HG03575 (cell line): ENCODE data around the gene MORN2.
"Not testable (repeated sequence)": the region's sequence is repeated elsewhere in the genome, so short reads cannot be mapped to it uniquely, and the experiment has no call there.

Experiments
- ATAC-seq: cut with Tn5 transposase; IDR thresholded peaks from one replicate; pipeline ENCODE4 v1.9.1; 2021; ENCODE audit not compliant: unreplicated experiment, insufficient number of reproducible peaks, low FRiP score; ENCODE audit errors: extremely low read depth

MORN2 gene

DNA sequence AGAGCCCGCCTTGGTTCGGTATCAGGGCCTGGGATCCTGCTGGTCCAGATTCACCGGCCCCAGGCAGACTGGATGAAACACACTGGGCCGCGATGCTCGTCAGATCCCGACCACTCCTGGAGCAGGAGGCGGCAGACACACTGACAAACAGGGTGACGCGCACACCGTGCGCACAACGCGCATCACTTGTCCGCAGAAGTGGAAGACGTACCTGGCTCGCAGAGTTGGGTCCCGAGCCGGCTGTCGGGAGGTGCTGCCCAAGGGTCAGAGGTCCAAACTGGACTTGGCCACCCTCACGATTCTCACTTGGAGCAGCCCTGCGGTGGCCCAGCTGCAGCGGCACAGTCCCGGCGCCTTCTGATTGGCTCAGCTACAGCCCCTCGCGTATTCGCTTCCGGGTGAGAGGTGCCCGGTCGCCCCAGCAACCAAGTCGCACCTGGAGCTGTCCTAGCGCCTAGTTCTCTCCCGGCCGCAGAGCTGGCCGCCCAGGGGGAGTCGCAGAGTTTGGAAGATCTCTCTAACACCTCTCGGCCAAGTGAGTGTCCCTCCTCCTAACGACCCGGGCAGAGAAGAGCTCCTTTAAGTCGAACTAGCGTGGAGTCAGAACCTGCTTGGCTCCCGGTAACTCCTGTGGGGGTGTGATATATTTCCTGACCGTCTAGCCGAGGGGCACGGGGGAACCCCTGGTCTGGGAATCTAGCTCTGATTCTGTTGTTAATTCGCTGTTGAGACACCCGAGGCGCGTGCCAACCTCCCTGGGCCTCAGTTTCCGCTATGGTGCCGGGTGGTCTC lies at the start of gene MORN2, which contains the start of gene DHX57:
Gene MORN2 (plus strand): TSS at position 401 of the 792 bp plus-strand sequence.
Gene DHX57 (minus strand): TSS at position 359 of the 792 bp plus-strand sequence. CDS start 7,529 bp downstream, outside the sequence.
- ATAC-seq, result peak; percentile 94

DNA sequence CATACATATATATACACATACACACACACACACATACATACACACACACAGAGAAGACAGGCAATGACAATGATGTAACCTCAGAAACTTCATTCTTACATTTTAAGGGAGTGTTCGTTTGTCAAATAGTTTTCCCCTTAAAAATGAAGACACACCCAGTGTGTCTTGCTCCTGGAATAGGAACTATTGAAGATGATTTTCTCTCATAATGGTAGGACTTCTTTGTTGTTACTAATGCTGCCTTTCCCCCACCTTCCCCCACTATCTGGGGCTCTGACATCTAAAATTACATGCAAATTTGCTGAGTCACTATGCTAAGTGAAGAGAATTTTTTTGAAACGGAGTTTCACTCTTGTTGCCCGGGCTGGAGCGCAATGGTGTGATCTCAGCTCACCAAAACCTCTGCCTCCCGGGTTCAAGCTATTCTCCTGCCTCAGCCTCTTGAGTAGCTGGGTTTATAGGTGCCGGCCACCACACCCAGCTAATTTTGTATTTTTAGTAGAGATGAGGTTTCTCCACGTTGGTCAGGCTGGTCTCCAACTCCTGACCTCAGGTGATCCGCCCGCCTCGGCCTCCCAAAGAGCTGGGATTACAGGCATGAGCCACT lies 48.1 kb upstream of the MORN2 start:
- not testable (repeated sequence) for ATAC-seq

- ATAC-seq, result no peak
These were observed 47.3 kb upstream of the MORN2 start for GRCh38 chr2:38828460-38828859.

DNA sequence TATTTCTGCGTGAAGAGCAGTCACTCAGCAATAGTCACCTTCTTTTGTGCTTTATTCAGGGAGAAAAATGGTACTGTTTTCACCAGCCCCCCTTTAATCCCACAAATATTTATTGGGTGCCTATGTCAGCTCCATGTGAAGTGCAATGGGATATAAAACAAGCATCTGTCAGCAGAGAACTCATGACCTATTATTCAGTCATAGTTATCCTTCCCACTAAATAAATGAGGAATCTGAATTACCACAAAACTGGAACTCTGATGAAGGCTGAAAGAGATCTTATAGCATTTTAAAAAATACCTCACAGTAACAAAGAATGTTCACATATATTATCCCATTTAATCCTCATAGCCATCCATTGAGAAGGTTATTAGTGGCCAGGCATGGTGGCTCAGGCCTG lies 45.8 kb upstream of the MORN2 start:
- ATAC-seq, result no peak

DNA sequence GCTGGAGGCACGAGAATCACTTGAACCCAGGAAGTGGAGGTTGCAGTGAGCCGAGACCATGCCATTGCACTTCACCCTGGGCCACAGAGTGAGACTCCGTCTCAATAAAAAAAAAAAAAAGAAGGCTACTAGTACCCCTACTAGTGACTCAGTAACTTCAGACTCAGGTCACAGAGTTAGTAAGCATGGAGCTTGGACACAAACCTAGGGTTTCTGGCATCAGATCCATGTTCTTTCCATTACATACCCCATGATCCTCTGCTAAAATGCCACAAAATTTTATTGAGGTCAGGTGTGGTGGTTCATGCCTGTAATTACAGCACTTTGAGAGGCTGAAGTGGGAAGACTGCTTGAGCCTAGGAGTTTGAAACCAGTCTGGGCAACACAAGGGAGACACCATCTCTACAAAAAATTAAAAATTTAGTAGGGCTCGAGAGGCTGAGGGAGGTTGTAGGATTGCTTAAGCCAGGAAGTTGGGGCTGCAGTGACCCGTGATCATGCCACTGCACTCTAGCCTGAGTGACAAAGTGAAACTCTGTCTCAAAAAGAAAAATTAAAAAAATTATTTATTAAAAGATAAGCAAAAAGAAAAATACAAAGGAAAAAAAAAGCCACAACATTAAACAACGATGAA lies 45.1 kb upstream of the MORN2 start:
- ATAC-seq, result no peak

DNA sequence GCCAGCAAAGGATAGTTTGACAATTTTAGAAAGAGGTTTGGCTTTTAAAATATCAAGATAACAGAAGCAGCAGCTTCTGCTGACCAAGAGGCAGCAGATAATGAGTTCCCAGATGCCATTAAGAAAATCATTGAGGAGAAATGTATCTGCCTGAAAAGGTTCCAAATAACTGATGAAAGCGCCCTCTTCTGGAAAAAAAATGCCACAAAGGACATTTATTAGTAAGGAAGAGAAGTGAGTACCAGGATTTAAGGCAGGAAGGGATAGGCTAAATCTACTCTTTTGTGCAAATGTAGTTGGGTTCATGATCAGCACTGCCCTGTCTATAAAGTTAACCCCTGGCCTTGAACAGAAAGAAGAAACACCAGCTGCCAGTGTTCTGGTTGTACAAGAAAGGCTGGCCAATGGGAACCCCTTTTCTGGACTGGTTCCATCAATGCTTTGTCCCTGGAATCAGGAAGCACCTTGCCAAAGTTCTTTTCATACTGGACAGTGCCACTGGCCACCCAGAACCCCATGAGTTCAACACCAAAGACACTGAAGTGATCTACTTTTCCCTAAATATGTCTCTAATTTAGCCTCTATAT lies 40.7 kb upstream of the MORN2 start:
- no peak for ATAC-seq

GRCh38 chr2:38835990-38836389 lies 39.8 kb upstream of the MORN2 start:
- peak; percentile 86 for ATAC-seq

DNA sequence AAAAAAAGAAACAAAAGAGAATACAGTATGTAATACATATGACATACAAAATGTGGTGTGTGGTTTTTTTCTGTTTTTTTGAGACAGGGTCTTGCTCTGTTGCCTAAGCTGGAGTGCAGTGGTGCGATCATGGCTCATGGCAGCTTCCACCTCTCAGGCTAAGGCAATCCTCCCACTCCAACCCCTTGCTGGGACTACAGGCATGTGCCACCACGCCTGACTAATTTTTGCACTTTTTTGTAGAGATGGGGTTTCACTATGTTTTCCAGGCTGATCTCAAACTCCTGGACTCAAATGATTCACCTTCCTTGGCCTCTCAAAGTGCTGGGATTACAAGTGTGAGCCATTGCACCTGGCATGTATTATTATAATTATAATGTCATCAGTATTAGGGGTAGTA lies 39.0 kb upstream of the MORN2 start:
- ATAC-seq, result no peak

- peak; percentile 95 for ATAC-seq
These were observed 25.7 kb upstream of the MORN2 start for GRCh38 chr2:38850045-38850444.

GRCh38 chr2:38856165-38856564 lies 19.6 kb upstream of the MORN2 start:
- no peak for ATAC-seq

- no peak for ATAC-seq
These were observed 13.3 kb upstream of the MORN2 start for GRCh38 chr2:38862476-38862875.

DNA sequence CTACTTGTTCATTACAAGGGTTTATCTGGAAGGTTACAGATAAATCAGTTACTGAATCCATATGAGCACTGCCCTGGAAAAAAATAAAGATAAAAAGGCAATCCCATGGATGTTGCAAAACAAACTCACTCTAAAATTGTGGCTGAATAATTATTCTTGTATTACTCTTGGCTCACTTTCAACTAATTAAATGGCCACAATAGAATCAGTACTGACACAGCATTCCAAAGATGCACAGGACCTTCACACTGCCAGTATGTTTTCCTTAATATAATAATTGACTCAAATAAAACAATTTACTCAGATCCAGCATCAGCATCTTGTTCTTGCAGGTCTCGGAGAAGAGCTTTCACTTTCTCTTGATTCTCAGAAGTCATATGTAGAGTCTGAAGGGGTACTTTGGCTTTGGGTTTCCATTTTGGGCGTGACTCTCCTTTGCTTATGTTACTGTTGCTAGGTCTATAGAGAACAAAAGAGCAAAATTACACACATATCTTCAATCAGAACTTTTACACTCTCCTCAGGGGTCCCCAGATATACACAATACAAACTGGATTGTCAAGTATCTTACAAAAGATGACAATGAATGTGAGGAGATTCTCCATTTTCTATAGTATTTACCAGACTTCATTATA lies 12.6 kb upstream of the MORN2 start:
- ATAC-seq, result no peak

- no peak for ATAC-seq
These were observed 8.9 kb upstream of the MORN2 start for GRCh38 chr2:38866773-38867443.

- no peak for ATAC-seq
These were observed 4.3 kb upstream of the MORN2 start for GRCh38 chr2:38871432-38871831.

GRCh38 chr2:38873763-38874162 lies 2.0 kb upstream of the MORN2 start:
- ATAC-seq, result no peak

- ATAC-seq, result no peak
These were observed 575 bp upstream of the MORN2 start for GRCh38 chr2:38875227-38875575.

- no peak for ATAC-seq
These were observed 631 bp downstream of the MORN2 start for GRCh38 chr2:38876407-38876806.

GRCh38 chr2:38886063-38886462 lies 10.3 kb downstream of the MORN2 start:
- no peak for ATAC-seq

DNA sequence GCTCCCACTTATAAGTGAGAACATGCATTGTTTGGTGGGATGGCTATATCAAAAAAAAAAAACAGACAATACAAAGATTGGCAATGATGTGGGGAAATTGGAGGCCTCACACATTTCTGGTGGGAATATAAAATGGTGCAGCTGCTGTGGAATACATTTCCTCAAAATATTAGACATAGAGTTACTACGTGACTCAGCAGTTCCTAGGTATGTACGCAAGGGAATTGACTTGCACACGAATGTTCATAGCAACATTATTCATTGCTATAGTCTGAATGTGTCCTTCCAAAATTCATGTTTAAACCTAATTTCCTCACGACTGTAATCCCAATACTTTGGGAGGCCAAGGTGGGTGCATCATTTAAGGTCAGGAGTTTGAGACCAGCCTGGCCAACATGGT lies 11.6 kb downstream of the MORN2 start:
- no peak for ATAC-seq
